H9 (cell line): ENCODE data around the gene MGLL. TPM values are rescaled to one million over a fixed set of nuclear protein-coding genes. Genes with fewer than 3 reads are reported as not detected.

Experiments used
- DNase-seq: peaks from one replicate; pipeline ENCODE4 v3.0.0-alpha.2; 2017
- H2AFZ ChIP-seq: one replicate; pipeline ENCODE4 v1.6.1; 2013; ENCODE audit warnings: mild to moderate bottlenecking, low read length, control low read depth, moderate library complexity
- H2AK5ac ChIP-seq: 2 replicates; pipeline ENCODE4 v1.6.1; 2013; ENCODE audit warnings: low read length, control low read depth, mixed read lengths; ENCODE audit not compliant: insufficient read length
- H2BK120ac ChIP-seq: one replicate; pipeline ENCODE4 v1.6.1; 2013; ENCODE audit warnings: low read depth, mild to moderate bottlenecking, low read length, control low read depth, inconsistent platforms; ENCODE audit not compliant: poor library complexity, severe bottlenecking
- H2BK12ac ChIP-seq: 2 replicates; pipeline ENCODE4 v1.6.1; 2013; ENCODE audit warnings: low read length, control low read depth, mixed read lengths, low read depth; ENCODE audit not compliant: insufficient read length
- H2BK15ac ChIP-seq: 2 replicates; pipeline ENCODE4 v1.6.1; 2013; ENCODE audit warnings: low read depth, low read length, control low read depth
- H2BK20ac ChIP-seq: one replicate; pipeline ENCODE4 v1.6.1; 2013; ENCODE audit warnings: low read depth, mild to moderate bottlenecking, low read length, control low read depth, inconsistent platforms; ENCODE audit not compliant: poor library complexity, severe bottlenecking
- H2BK5ac ChIP-seq: 2 replicates; pipeline ENCODE4 v1.6.1; 2013; ENCODE audit warnings: low read length, control low read depth, mixed read lengths; ENCODE audit not compliant: insufficient read length
- H3K14ac ChIP-seq: 2 replicates; pipeline ENCODE4 v1.6.1; 2013; ENCODE audit warnings: low read length, control low read depth; ENCODE audit not compliant: insufficient read depth
- H3K18ac ChIP-seq: 2 replicates; pipeline ENCODE4 v1.6.1; 2013; ENCODE audit warnings: low read depth, mild to moderate bottlenecking, mixed read lengths, low read length, control low read depth; ENCODE audit not compliant: insufficient read length
- H3K23ac ChIP-seq: 2 replicates; pipeline ENCODE4 v1.6.1; 2013; ENCODE audit warnings: low read length, control low read depth, mixed read lengths, low read depth; ENCODE audit not compliant: insufficient read length
- H3K23me2 ChIP-seq: 2 replicates; pipeline ENCODE4 v1.6.1; 2013; ENCODE audit warnings: low read depth, mild to moderate bottlenecking, mixed read lengths, low read length, control low read depth; ENCODE audit not compliant: insufficient read length, poor library complexity, severe bottlenecking
- H3K27ac ChIP-seq: 2 replicates; pipeline ENCODE4 v1.5.1; 2013; ENCODE audit warnings: low read length, control low read depth, mixed read lengths, low read depth; ENCODE audit not compliant: insufficient read length
- H3K27me3 ChIP-seq: 2 replicates; pipeline ENCODE4 v1.6.1; 2013; ENCODE audit warnings: low read length, control low read depth, inconsistent platforms; ENCODE audit not compliant: insufficient read depth
- H3K4ac ChIP-seq: 2 replicates; pipeline ENCODE4 v1.6.1; 2013; ENCODE audit warnings: low read depth, mild to moderate bottlenecking, control low read depth, inconsistent platforms, low read length, moderate library complexity
- H3K4me1 ChIP-seq: 2 replicates; pipeline ENCODE4 v1.6.1; 2013; ENCODE audit warnings: low read length, control low read depth, inconsistent platforms; ENCODE audit not compliant: insufficient read depth
- H3K4me2 ChIP-seq: 2 replicates; pipeline ENCODE4 v1.6.1; 2013; ENCODE audit warnings: low read length, control low read depth, mixed read lengths; ENCODE audit not compliant: insufficient read length, insufficient read depth
- H3K56ac ChIP-seq: 2 replicates; pipeline ENCODE4 v1.6.1; 2013; ENCODE audit warnings: low read depth, mild to moderate bottlenecking, mixed read lengths, low read length, control low read depth; ENCODE audit not compliant: insufficient read length
- H3K79me1 ChIP-seq: 2 replicates; pipeline ENCODE4 v1.6.1; 2013; ENCODE audit warnings: low read depth, mild to moderate bottlenecking, moderate library complexity, low read length, control low read depth, inconsistent platforms; ENCODE audit not compliant: insufficient read depth, poor library complexity, severe bottlenecking
- H3K79me2 ChIP-seq: 2 replicates; pipeline ENCODE4 v1.6.1; 2013; ENCODE audit warnings: low read length, control low read depth, inconsistent platforms; ENCODE audit not compliant: insufficient read depth
- H3K9ac ChIP-seq: 2 replicates; pipeline ENCODE4 v1.6.1; 2013; ENCODE audit warnings: low read length, control low read depth, mixed read lengths; ENCODE audit not compliant: insufficient read length; ENCODE audit errors: extremely low read depth
- H3K9me3 ChIP-seq: one replicate; pipeline ENCODE4 v1.6.1; 2013; ENCODE audit warnings: low read depth, low read length, inconsistent platforms; ENCODE audit not compliant: control insufficient read depth
- H3T11ph ChIP-seq: one replicate; pipeline ENCODE4 v1.6.1; 2013; ENCODE audit warnings: mild to moderate bottlenecking, low read length, control low read depth, inconsistent platforms
- H4K20me1 ChIP-seq: one replicate; pipeline ENCODE4 v1.6.1; 2013; ENCODE audit not compliant: control insufficient read depth, insufficient read length, insufficient read depth
- H4K5ac ChIP-seq: 2 replicates; pipeline ENCODE4 v1.6.1; 2013; ENCODE audit warnings: low read depth, mild to moderate bottlenecking, mixed read lengths, low read length, control low read depth; ENCODE audit not compliant: insufficient read length
- H4K8ac ChIP-seq: replicated peaks from 2 replicates; pipeline ENCODE4 v1.6.1; 2013; ENCODE audit warnings: low read length, control low read depth, mixed read lengths, low read depth; ENCODE audit not compliant: insufficient read length
- H4K91ac ChIP-seq: 2 replicates; pipeline ENCODE4 v1.6.1; 2013; ENCODE audit warnings: low read depth, mild to moderate bottlenecking, moderate library complexity, mixed read lengths, low read length, control low read depth; ENCODE audit not compliant: insufficient read length
- H3K27ac Mint-ChIP-seq, 3 experiments: 2 replicates in 2 of 3; 3 replicates in 1 of 3; pipeline ENCODE4 v1.8.0; 2020 to 2021; ENCODE audit warnings: mixed read lengths in 3 of 3, mild to moderate bottlenecking in 1 of 3, moderate library complexity in 1 of 3
- H3K27me3 Mint-ChIP-seq: 2 replicates; pipeline ENCODE4 v1.8.0; 2021; ENCODE audit warnings: low read depth, mild to moderate bottlenecking, moderate library complexity, mixed read lengths
- H3K36me3 Mint-ChIP-seq, 3 experiments: 2 replicates in 2 of 3; 3 replicates in 1 of 3; pipeline ENCODE4 v1.8.0; 2020 to 2021; ENCODE audit warnings: low read depth in 3 of 3, mixed read lengths in 3 of 3; ENCODE audit not compliant: insufficient read depth in 1 of 3
- H3K4me1 Mint-ChIP-seq, 2 experiments: 2 replicates each; pipeline ENCODE4 v1.8.0; 2020; ENCODE audit warnings: mixed read lengths in 2 of 2
- H3K4me3 Mint-ChIP-seq, 2 experiments: 2 replicates in 1 of 2; 3 replicates in 1 of 2; pipeline ENCODE4 v1.8.0; 2020 to 2021; ENCODE audit warnings: mild to moderate bottlenecking in 2 of 2, mixed read lengths in 2 of 2, moderate library complexity in 1 of 2
- H3K9me3 Mint-ChIP-seq, 2 experiments: 2 replicates in 1 of 2; 3 replicates in 1 of 2; pipeline ENCODE4 v1.8.0; 2020; ENCODE audit warnings: mild to moderate bottlenecking in 2 of 2, mixed read lengths in 2 of 2, moderate library complexity in 1 of 2
- CTCF ChIP-seq: fragments of 200-600 bp; sonication (generic); conservative IDR thresholded peaks from 3 replicates; pipeline ENCODE4 v1.8.0; 2021; ENCODE audit warnings: antibody characterized with exemption, mild to moderate bottlenecking
- WGBS: extraction: QIAGEN DNeasy Blood & Tissue Kit; methylation state at CpG from one replicate; pipeline ENCODE4 v1.1.7; 2013; ENCODE audit warnings: missing lambda C conversion rate, low lambda C conversion rate, mixed read lengths; ENCODE audit not compliant: insufficient read length; ENCODE audit errors: extremely low coverage; 5-methylcytosine and 5-hydroxymethylcytosine counted together
- total RNA-seq: library from RNA; stranded (reverse); gene quantifications from 2 replicates; pipeline ENCODE4 v1.2.1, GENCODE V29; 2021

Gene MGLL
- total RNA-seq, 1 experiment from 2014 or later: 0.11 TPM

- Histone ChIP-seq H3K56ac (no peak overlapping the region), H3K4ac (no peak overlapping the region), H3K9ac (no peak overlapping the region), H3K4me1 (no peaks in the 10 kb centered on the region), H4K91ac (no peak overlapping the region), H3K18ac (no peak overlapping the region), H2BK5ac (no peak overlapping the region), H2BK20ac (no peak overlapping the region), H3K23me2 (no peaks in the 10 kb centered on the region), H3K79me2 (no peaks in the 10 kb centered on the region), H3K9me3 (no peaks in the 10 kb centered on the region), H3K79me1 (no peaks in the 10 kb centered on the region), H3K27ac (no peak overlapping the region), H3K23ac (no peak overlapping the region), H2BK120ac (no peak overlapping the region), H4K20me1 (no peaks in the 10 kb centered on the region), H2AFZ (no peak overlapping the region), H3K4me2 (no peak overlapping the region), H4K8ac (no peak overlapping the region), H3K27me3 (no peaks in the 10 kb centered on the region), H2AK5ac (no peak overlapping the region), H3T11ph (no peak overlapping the region), H2BK15ac (no peak overlapping the region), H3K14ac (no peak overlapping the region), H2BK12ac (no peak overlapping the region), H4K5ac (no peak overlapping the region)
- Mint-ChIP-seq H3K36me3 (peaks cover 0 to 2% (median 0%) of the 10 kb centered on the region in 3 experiments; a peak in 2 of 7 replicates), H3K4me3 (no peak overlapping the region), H3K9me3 (no peaks in the 10 kb centered on the region), H3K27me3 (no peaks in the 10 kb centered on the region), H3K4me1 (no peaks in the 10 kb centered on the region), H3K27ac (no peak overlapping the region)
- no peak for TF ChIP-seq CTCF
- no peak for DNase-seq
- WGBS: no CpG with 5 or more reads among the region's 8 CpGs
Measured at GRCh38 chr3:127651516-127652172, 170.7 kb downstream of the MGLL start.
